ENCODE measurements around the gene WDR77. TPM values are rescaled to one million over a fixed set of nuclear protein-coding genes. Genes with fewer than 3 reads are reported as not detected.

The WDR77 gene
- total RNA-seq, 1 experiment from 2014 or later = 62.1 TPM

DNA sequence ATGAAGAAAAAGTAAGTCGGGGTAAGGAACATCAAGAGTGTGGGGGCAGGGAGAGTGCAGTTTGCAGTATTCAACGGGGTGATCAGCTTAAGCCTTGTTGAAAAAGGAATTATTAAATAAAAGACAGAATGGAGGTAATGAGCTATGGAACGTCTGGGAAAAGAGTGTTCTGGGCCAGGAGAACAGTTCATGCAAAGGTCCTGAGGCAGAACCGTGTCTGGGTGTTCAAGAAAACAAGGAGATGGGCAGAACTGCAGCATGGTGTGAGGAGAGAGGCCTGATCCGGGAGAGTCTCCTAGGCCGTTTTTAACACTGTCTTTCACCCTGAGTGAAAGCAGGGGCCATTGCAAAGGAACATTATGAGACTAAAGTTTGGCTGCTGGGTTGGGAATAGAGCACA is 41.8 kb downstream of the WDR77 start:
- ChIA-PET POLR2A (ENCODE audit: unreplicated experiment) (no interaction called here), CTCF (interaction anchor here (1.2 kb wide), 1 partner anchor 16 kb away, joined by 3 read pairs; no protein-coding TSS in a partner anchor)
- no peak overlapping the region for H3K9ac ChIP-seq (ENCODE audit: low read length)
- H3K4me1 ChIP-seq (ENCODE audit: insufficient read depth, low read length) = peaks cover 3% of the 10 kb centered on the region; the same call in 1 of the 2 replicates
- no peaks in the 10 kb centered on the region for H3F3A ChIP-seq (ENCODE audit: low read length, unreplicated experiment)
- H2AFZ ChIP-seq (ENCODE audit: low read length) = no peak overlapping the region
- DNase-seq (no peak), ATAC-seq (no peak)
- no peak overlapping the region for H3K27ac ChIP-seq (ENCODE audit: low read length)
- H3K9me3 ChIP-seq (ENCODE audit: low read length) = no peaks in the 10 kb centered on the region
- no peak for TF ChIP-seq EZH2phosphoT487 (IDR thresholded peaks at IDR 0.05; ENCODE audit: borderline replicate concordance, low read length)
- TF ChIP-seq, protein P1, sequence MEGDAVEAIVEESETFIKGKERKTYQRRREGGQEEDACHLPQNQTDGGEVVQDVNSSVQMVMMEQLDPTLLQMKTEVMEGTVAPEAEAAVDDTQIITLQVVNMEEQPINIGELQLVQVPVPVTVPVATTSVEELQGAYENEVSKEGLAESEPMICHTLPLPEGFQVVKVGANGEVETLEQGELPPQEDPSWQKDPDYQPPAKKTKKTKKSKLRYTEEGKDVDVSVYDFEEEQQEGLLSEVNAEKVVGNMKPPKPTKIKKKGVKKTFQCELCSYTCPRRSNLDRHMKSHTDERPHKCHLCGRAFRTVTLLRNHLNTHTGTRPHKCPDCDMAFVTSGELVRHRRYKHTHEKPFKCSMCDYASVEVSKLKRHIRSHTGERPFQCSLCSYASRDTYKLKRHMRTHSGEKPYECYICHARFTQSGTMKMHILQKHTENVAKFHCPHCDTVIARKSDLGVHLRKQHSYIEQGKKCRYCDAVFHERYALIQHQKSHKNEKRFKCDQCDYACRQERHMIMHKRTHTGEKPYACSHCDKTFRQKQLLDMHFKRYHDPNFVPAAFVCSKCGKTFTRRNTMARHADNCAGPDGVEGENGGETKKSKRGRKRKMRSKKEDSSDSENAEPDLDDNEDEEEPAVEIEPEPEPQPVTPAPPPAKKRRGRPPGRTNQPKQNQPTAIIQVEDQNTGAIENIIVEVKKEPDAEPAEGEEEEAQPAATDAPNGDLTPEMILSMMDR (conservative IDR thresholded peaks at IDR 0.05; ENCODE audit: low read depth, low read length) = no peak
- no peak for TF ChIP-seq EZH2 (IDR thresholded peaks at IDR 0.05; ENCODE audit: low read length, unreplicated experiment)
- H3K4me3 ChIP-seq (ENCODE audit: low read length) = no peak overlapping the region
- no TSS peak for BruUV-seq (replicated peaks)
- no peaks in the 10 kb centered on the region for H3K36me3 ChIP-seq (ENCODE audit: low read depth, low read length)
- intact Hi-C loops (cut with micrococcal nuclease) = loop anchor here (5.0 kb wide), 1 partner anchor 40 kb away; the partner anchor contains the start of genes ATP5PB and WDR77
- H3K4me2 ChIP-seq (ENCODE audit: low read length) = no peak overlapping the region
- peaks cover 13% of the 10 kb centered on the region for H3K27me3 ChIP-seq (ENCODE audit: low read length)
- no peaks in the 10 kb centered on the region for H3K79me2 ChIP-seq (ENCODE audit: low read length)
- no peaks in the 10 kb centered on the region for H3K9me2 ChIP-seq (replicated peaks; ENCODE audit: low read length)
- H4K20me1 ChIP-seq (ENCODE audit: low read length) = no peaks in the 10 kb centered on the region

DNA sequence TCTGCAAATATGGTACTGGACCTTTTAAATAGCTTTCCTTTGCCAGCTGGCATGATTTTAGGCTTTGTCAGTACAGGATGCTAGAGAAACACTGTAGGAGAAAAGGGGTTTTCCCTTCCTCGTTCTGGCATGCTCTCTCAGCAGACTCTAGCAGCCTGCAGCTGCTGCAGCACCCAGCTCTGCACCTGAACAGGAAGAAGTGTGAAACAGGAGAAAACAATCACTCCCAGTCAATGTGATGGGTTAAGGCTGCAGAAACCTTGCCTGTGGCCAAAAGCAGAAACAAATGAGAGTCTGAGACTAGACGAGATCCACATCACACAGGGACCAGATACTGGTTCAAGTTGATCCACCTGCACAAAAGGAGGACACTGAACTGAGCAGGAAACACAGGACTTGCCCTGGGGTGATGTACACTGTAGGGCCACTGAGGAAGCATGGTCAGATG is 42.7 kb downstream of the WDR77 start:
- Histone ChIP-seq H3K27me3 (ENCODE audit: low read length) (peaks cover 13% of the 10 kb centered on the region), H3K9ac (ENCODE audit: low read length) (no peak overlapping the region), H3F3A (ENCODE audit: low read length, unreplicated experiment) (no peaks in the 10 kb centered on the region), H3K79me2 (ENCODE audit: low read length) (no peaks in the 10 kb centered on the region), H3K27ac (ENCODE audit: low read length) (no peak overlapping the region), H3K9me3 (ENCODE audit: low read length) (no peaks in the 10 kb centered on the region), H4K20me1 (ENCODE audit: low read length) (no peaks in the 10 kb centered on the region), H3K36me3 (ENCODE audit: low read depth, low read length) (no peaks in the 10 kb centered on the region), H3K9me2 (replicated peaks; ENCODE audit: low read length) (no peaks in the 10 kb centered on the region), H3K4me3 (ENCODE audit: low read length) (no peak overlapping the region), H3K4me1 (ENCODE audit: insufficient read depth, low read length) (peaks cover 3% of the 10 kb centered on the region; the same call in 1 of the 2 replicates), H3K4me2 (ENCODE audit: low read length) (no peak overlapping the region), H2AFZ (ENCODE audit: low read length) (no peak overlapping the region)
- BruUV-seq (replicated peaks) = no TSS peak
- POLR2A ChIA-PET (ENCODE audit: unreplicated experiment) = interaction anchor here (0.5 kb wide), 2 partner anchors 30 to 442 kb away, joined by 3 read pairs; partner anchors contain the start of gene LRIF1
- DNase-seq (peak; percentile 59), ATAC-seq (peak; percentile 95)
- TF ChIP-seq EZH2phosphoT487 (IDR thresholded peaks at IDR 0.05; ENCODE audit: borderline replicate concordance, low read length) (no peak), EZH2 (IDR thresholded peaks at IDR 0.05; ENCODE audit: low read length, unreplicated experiment) (no peak)
- CTCF ChIA-PET = interaction anchor here (1.2 kb wide), 1 partner anchor 17 kb away, joined by 3 read pairs; no protein-coding TSS in a partner anchor
- intact Hi-C loops (cut with micrococcal nuclease) = loop anchor here (5.0 kb wide), 1 partner anchor 41 kb away; the partner anchor contains the start of genes ATP5PB and WDR77

DNA sequence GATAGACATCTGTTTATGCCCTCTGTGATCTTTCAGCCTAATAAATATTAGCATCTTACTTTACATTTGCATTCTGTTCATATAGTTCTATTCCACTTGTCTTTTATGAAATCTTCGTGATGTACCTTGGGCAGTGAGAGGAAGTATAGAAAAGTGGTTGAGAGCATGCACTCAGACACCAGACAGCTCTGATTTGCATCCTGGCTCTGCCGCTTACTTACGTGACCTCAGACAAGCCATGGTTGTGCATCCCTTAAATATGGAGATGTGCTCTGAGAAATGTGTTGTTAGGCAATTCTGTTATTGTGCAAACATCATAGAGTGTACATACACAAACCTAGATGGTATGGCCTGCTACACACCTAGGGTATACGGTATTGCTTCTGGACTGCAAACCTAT is 44.5 kb downstream of the WDR77 start:
- no peaks in the 10 kb centered on the region for H3K9me2 ChIP-seq (replicated peaks; ENCODE audit: low read length)
- DNase-seq = no peak
- H3K4me3 ChIP-seq (ENCODE audit: low read length) = no peak overlapping the region
- no peak for TF ChIP-seq EZH2 (IDR thresholded peaks at IDR 0.05; ENCODE audit: low read length, unreplicated experiment)
- TF ChIP-seq, protein P1 (conservative IDR thresholded peaks at IDR 0.05; ENCODE audit: low read depth, low read length) = no peak
- no peaks in the 10 kb centered on the region for H4K20me1 ChIP-seq (ENCODE audit: low read length)
- no peak overlapping the region for H3K4me2 ChIP-seq (ENCODE audit: low read length)
- ChIA-PET POLR2A (ENCODE audit: unreplicated experiment) (no interaction called here), CTCF (no interaction called here)
- no TSS peak for BruUV-seq (replicated peaks)
- no peak overlapping the region for H2AFZ ChIP-seq (ENCODE audit: low read length)
- no peaks in the 10 kb centered on the region for H3F3A ChIP-seq (ENCODE audit: low read length, unreplicated experiment)
- intact Hi-C loops (cut with micrococcal nuclease) = loop anchor here (5.0 kb wide), 1 partner anchor 57 kb away; no protein-coding TSS in a partner anchor
- H3K9me3 ChIP-seq (ENCODE audit: low read length) = no peaks in the 10 kb centered on the region
- H3K27ac ChIP-seq (ENCODE audit: low read length) = no peak overlapping the region
- no peak for ATAC-seq
- H3K9ac ChIP-seq (ENCODE audit: low read length) = no peak overlapping the region
- H3K79me2 ChIP-seq (ENCODE audit: low read length) = no peaks in the 10 kb centered on the region
- H3K4me1 ChIP-seq (ENCODE audit: insufficient read depth, low read length) = peaks cover 7% of the 10 kb centered on the region; the same call in 1 of the 2 replicates
- no peaks in the 10 kb centered on the region for H3K36me3 ChIP-seq (ENCODE audit: low read depth, low read length)
- peaks cover 13% of the 10 kb centered on the region for H3K27me3 ChIP-seq (ENCODE audit: low read length)

Measured in PC-3 (cell line).